Vagina (tissue), 2 donors: ENCODE measurements around the gene ZNF729. TPM values are rescaled to one million over a fixed set of nuclear protein-coding genes. Genes with fewer than 3 reads are reported as not detected.
"Not testable (repeated sequence)": the region's sequence is repeated elsewhere in the genome, so short reads cannot be mapped to it uniquely, and the experiment has no call there.

Source experiments
- DNase-seq, 2 donors: peaks; one replicate each; pipeline ENCODE4 v3.0.0-alpha.2; 2017; ENCODE audit errors: extremely low spot score in 2 of 2
- H3K27ac ChIP-seq: fragments of 200-600 bp; sonication (generic); one replicate; pipeline ENCODE4 v1.5.1; 2019
- H3K27me3 ChIP-seq: fragments of 200-600 bp; sonication (generic); one replicate; pipeline ENCODE4 v1.5.1; 2019
- H3K36me3 ChIP-seq, 2 donors: fragments of 200-600 bp; sonication (generic); one replicate each; pipeline ENCODE4 v1.5.1; 2017 to 2019
- H3K4me1 ChIP-seq: fragments of 200-600 bp; sonication (generic); one replicate; pipeline ENCODE4 v1.5.1; 2019
- H3K4me3 ChIP-seq, 2 donors: fragments of 200-600 bp; sonication (generic); 1 replicate in 1 of 2; 2 replicates in 1 of 2; pipeline ENCODE4 v1.5.1; 2016 to 2019
- H3K9me3 ChIP-seq: fragments of 200-600 bp; sonication (generic); one replicate; pipeline ENCODE4 v1.5.1; 2019
- POLR2A ChIP-seq, 2 donors: fragments of 450-650 bp; IDR thresholded peaks; one replicate each; pipeline ENCODE4 v1.6.1; 2017; ENCODE audit warnings: antibody characterized with exemption in 2 of 2, mild to moderate bottlenecking in 2 of 2, moderate library complexity in 2 of 2
- POLR2AphosphoS5 ChIP-seq, 2 donors: sonication (generic); formaldehyde crosslinking; IDR thresholded peaks; one replicate each; pipeline ENCODE4 v1.9.0; 2017; ENCODE audit warnings: antibody characterized with exemption in 2 of 2, mild to moderate bottlenecking in 2 of 2, low read depth in 1 of 2; ENCODE audit not compliant: insufficient read depth in 1 of 2
- intact Hi-C: fragments of 100-400 bp; cut with DNase I; formaldehyde crosslinking; loops from one replicate; pipeline ENCODE4 v1.15.1; 2023
- total RNA-seq: library from RNA; depleted of rRNA; stranded (reverse); fragments of >200 nt; gene quantifications from one replicate; pipeline ENCODE4 v1.2.3, GENCODE V29; 2016
- TF ChIP-seq, protein P1 (sequence below), 3 experiments: fragments of 450-650 bp in 2 of 3; fragments of 200-600 bp in 1 of 3; sonication (generic) in 1 of 3; IDR thresholded peaks; one replicate each; pipeline ENCODE4 v1.5.1; 2017 to 2019; ENCODE audit warnings: antibody characterized with exemption in 3 of 3, mild to moderate bottlenecking in 2 of 3, moderate library complexity in 2 of 3

ZNF729 gene
- total RNA-seq, 1 donor from 2014 or later, result not detected

DNA sequence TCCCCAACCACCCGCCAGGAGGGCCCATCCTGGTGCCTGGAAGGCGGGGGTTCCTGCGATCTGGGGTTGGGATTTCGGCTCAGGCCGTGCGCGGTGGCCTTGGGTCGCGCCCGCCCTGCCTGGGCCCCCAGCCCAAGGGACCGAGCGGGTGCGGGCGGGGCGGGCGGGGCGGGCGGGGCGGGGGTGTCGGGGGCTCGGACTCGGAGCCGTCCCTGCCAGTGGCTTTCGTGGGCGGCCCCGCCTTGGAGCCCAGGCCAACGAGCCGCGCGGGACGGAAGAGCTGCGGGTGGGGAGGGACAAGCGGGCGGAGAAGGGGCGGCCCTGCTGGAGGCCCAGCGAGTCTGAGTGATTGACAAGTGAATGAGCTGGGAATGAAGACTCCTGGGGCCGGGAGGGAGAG, 24.6 kb upstream of the ZNF729 start:
- intact Hi-C loops, result no loop called here
- no peak for TF ChIP-seq POLR2A (IDR thresholded peaks at IDR 0.05)
- TF ChIP-seq POLR2AphosphoS5 (IDR thresholded peaks at IDR 0.05; ENCODE audit: insufficient read depth in 1 of 2, low read depth in 1 of 2), result no peak
- TF ChIP-seq, protein P1, sequence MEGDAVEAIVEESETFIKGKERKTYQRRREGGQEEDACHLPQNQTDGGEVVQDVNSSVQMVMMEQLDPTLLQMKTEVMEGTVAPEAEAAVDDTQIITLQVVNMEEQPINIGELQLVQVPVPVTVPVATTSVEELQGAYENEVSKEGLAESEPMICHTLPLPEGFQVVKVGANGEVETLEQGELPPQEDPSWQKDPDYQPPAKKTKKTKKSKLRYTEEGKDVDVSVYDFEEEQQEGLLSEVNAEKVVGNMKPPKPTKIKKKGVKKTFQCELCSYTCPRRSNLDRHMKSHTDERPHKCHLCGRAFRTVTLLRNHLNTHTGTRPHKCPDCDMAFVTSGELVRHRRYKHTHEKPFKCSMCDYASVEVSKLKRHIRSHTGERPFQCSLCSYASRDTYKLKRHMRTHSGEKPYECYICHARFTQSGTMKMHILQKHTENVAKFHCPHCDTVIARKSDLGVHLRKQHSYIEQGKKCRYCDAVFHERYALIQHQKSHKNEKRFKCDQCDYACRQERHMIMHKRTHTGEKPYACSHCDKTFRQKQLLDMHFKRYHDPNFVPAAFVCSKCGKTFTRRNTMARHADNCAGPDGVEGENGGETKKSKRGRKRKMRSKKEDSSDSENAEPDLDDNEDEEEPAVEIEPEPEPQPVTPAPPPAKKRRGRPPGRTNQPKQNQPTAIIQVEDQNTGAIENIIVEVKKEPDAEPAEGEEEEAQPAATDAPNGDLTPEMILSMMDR (IDR thresholded peaks at IDR 0.05), result no peak
- H3K9me3 ChIP-seq, result no peaks in the 10 kb centered on the region

DNA sequence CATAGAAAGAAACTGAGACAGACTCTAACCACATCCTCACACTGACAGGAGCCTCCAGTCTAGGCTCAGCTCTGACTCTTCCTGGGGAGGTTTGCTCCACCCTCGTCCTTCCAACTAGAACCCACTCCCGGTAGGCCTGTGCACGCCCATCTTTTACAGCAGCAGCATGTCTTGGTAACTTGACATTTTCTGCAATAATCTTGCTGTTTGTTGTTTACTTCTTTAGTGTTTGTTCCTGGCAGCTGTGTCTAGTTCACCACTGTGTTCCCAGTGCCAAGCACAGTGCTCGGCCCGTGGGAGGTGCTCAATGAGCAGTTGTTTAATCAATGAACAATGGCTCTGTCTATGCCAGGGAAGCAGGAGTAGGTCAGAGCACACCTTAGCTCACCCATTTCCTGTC, 23.1 kb upstream of the ZNF729 start:
- Histone ChIP-seq H3K27ac (no peak overlapping the region), H3K36me3 (no peaks in the 10 kb centered on the region), H3K4me3 (no peak overlapping the region), H3K27me3 (no peaks in the 10 kb centered on the region), H3K4me1 (no peaks in the 10 kb centered on the region), H3K9me3 (no peaks in the 10 kb centered on the region)
- intact Hi-C loops, result no loop called here
- no peak for DNase-seq
- TF ChIP-seq POLR2AphosphoS5 (IDR thresholded peaks at IDR 0.05; ENCODE audit: insufficient read depth in 1 of 2, low read depth in 1 of 2), result no peak
- TF ChIP-seq, protein P1 (IDR thresholded peaks at IDR 0.05), result no peak
- no peak for TF ChIP-seq POLR2A (IDR thresholded peaks at IDR 0.05)

More for the DNA sequence above, 24.6 kb upstream of the ZNF729 start:
- Histone ChIP-seq H3K36me3 (no peaks in the 10 kb centered on the region), H3K4me3 (no peak overlapping the region), H3K4me1 (no peaks in the 10 kb centered on the region), H3K27me3 (no peaks in the 10 kb centered on the region), H3K27ac (no peak overlapping the region)
- DNase-seq, result no peak

DNA sequence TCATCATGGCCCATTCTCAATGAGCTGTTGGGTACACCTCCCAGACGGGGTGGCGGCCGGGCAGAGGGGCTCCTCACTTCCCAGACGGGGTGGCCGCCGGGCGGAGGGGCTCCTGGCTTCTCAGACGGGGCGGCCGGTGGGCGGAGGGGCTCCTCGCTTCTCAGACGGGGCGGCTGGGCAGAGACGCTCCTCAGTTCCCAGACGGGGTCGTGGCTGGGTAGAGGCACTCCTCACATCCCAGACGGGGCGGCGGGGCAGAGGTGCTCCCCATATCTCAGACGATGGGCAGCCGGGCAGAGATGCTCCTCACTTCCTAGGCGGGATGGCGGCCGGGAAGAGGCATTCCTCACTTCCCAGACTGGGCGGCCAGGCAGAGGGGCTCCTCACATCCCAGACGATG, 35.3 kb downstream of the ZNF729 start:
- H3K9me3 ChIP-seq, H3K27ac ChIP-seq, intact Hi-C loops, H3K36me3 ChIP-seq, H3K27me3 ChIP-seq, H3K4me1 ChIP-seq, H3K4me3 ChIP-seq, DNase-seq: not testable (repeated sequence)

DNA sequence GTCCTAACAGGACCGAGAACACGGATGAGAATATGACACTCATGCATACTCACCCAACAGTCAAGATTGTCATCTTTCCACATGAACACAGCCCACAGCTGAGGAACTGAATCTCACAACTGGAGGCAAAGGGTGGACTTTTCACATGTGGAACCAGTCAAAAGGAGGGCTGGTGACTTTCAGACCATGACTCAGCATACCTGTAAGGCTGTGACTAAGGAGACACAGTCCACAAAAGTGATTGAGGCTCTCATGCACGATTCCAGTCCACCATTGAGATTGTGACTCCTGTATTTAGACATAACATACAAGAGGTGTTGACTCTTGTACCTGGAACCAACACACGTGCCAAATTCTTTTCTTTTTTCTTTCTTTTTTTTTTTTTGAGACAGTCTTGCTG, 40.0 kb downstream of the ZNF729 start:
- Histone ChIP-seq H3K9me3 (no peaks in the 10 kb centered on the region), H3K36me3 (no peaks in the 10 kb centered on the region), H3K27me3 (no peaks in the 10 kb centered on the region), H3K4me1 (no peaks in the 10 kb centered on the region), H3K27ac (no peak overlapping the region), H3K4me3 (no peak overlapping the region)
- DNase-seq, result peak in 1 of 2 donors; percentile 40
- intact Hi-C loops, result no loop called here
- TF ChIP-seq, protein P1 (IDR thresholded peaks at IDR 0.05), result no peak
- TF ChIP-seq POLR2AphosphoS5 (IDR thresholded peaks at IDR 0.05; ENCODE audit: insufficient read depth in 1 of 2, low read depth in 1 of 2), result no peak
- TF ChIP-seq POLR2A (IDR thresholded peaks at IDR 0.05), result no peak

DNA sequence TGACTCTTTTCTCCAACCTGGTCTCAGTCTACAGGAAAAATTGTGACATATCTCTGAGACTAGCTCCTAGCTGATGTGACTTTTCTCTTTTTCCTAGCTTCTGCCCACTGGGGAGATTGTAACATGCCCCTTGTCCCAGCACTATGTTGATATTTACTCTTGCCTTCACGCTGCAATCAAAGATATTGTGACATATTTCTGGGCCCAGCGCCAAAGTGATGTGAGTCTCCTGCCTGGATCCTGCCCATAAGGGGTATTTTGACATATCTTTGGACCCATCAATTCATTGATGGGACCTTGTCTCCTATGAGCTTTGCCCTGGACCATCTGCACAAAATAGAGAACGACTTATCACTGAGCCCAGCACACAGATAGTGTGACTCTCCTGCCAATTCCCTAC, 41.1 kb downstream of the ZNF729 start:
- Histone ChIP-seq H3K36me3 (no peaks in the 10 kb centered on the region), H3K9me3 (no peaks in the 10 kb centered on the region), H3K27me3 (no peaks in the 10 kb centered on the region), H3K4me1 (no peaks in the 10 kb centered on the region), H3K27ac (no peak overlapping the region), H3K4me3 (no peak overlapping the region)
- peak in 1 of 2 donors; percentile 7 for DNase-seq
- TF ChIP-seq POLR2AphosphoS5 (IDR thresholded peaks at IDR 0.05; ENCODE audit: insufficient read depth in 1 of 2, low read depth in 1 of 2) (no peak), POLR2A (IDR thresholded peaks at IDR 0.05) (no peak)
- TF ChIP-seq, protein P1 (IDR thresholded peaks at IDR 0.05), result no peak
- intact Hi-C loops, result no loop called here

DNA sequence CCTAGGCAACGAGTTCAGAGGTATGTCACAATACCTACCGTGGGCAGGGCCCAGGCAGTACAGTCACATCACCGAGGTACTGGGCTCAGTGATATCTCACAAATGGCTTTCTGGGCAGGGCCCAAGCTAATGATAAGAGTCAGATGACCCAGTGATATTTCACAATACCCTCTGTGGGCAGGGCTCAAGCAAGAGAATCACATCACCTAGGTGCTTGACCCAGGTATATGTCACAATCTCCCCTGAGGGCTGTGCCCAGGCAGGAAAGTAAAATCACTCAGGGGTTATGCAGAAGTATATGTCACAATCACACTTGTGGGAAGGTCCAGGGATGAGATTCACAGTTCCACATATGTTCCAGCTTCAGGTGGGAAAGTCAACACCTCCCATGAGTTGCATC, 45.3 kb downstream of the ZNF729 start:
- no peaks in the 10 kb centered on the region for H3K36me3 ChIP-seq
- no peak overlapping the region for H3K4me3 ChIP-seq
- no peaks in the 10 kb centered on the region for H3K9me3 ChIP-seq
- no peaks in the 10 kb centered on the region for H3K27me3 ChIP-seq
- no peak overlapping the region for H3K27ac ChIP-seq
- no peaks in the 10 kb centered on the region for H3K4me1 ChIP-seq
- DNase-seq, result peak; percentile 25 to 40
- TF ChIP-seq POLR2A (IDR thresholded peaks at IDR 0.05), result no peak
- intact Hi-C loops, result no loop called here
